GM12873 (cell line): ENCODE data around the gene PIGL.

Experiments
- TF ChIP-seq, protein P1 (sequence below): IDR thresholded peaks from 2 replicates; pipeline ENCODE4 v1.5.1; 2012; ENCODE audit warnings: low read depth, mild to moderate bottlenecking, moderate library complexity, low read length, control low read depth; ENCODE audit not compliant: insufficient read depth; ENCODE audit errors: missing control alignments

Gene PIGL

DNA sequence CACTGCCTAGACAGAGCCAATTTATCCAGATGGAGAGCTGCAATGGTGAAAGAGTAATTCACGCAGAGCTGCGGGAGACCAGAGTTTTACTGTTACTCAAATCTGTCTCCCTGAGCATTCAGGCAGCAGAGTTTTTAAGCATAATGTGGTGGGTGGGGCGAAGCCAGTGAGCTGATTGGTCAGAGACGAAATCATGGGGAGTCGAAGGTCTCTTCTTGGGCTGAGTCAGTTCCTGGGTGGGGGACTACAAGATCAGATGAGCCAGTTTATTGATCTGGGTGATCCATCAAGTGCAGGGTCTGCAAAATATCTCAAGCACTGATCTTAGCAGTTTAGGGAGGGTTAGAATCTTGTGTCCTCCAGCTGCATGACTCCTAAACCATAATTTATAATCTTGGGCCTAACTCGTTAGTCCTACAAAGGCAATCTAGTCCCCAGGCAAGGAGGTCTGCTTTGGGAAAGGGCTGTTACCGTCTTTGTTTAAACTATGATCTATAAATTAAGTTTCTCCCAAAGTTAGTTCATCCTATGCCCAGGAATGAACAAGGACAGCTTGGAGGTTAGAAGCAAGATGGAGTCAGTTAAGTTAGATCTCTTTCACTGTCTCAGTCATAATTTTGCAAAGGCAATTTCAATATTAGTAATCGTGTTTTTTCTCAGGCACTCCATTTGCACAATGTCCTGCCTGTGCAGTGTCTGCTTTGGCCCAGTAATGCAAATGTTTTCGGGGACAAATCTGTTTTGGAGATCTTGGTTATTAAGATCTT, 27.0 kb downstream of the PIGL start:
- TF ChIP-seq, protein P1, sequence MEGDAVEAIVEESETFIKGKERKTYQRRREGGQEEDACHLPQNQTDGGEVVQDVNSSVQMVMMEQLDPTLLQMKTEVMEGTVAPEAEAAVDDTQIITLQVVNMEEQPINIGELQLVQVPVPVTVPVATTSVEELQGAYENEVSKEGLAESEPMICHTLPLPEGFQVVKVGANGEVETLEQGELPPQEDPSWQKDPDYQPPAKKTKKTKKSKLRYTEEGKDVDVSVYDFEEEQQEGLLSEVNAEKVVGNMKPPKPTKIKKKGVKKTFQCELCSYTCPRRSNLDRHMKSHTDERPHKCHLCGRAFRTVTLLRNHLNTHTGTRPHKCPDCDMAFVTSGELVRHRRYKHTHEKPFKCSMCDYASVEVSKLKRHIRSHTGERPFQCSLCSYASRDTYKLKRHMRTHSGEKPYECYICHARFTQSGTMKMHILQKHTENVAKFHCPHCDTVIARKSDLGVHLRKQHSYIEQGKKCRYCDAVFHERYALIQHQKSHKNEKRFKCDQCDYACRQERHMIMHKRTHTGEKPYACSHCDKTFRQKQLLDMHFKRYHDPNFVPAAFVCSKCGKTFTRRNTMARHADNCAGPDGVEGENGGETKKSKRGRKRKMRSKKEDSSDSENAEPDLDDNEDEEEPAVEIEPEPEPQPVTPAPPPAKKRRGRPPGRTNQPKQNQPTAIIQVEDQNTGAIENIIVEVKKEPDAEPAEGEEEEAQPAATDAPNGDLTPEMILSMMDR, result no peak

DNA sequence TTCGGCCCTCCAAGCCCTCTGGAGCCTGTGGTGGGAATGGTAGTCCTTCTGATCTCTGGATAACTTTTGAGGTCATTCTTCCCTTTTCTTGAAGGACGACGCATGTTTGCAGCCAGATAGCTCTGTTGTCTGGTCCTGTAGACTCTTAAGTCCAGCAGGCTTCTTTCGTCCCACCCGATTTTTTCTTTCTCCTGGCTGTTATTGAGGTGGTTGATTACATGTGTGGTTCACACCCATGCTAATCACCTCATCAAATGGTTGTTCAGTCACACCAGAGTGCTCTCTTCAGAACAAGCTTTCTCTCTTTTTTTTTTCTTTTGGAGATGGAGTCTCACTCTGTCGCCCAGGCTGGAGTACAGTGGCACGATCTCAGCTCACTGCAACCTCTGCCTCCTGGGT, 30.6 kb downstream of the PIGL start:
- TF ChIP-seq, protein P1, result no peak

DNA sequence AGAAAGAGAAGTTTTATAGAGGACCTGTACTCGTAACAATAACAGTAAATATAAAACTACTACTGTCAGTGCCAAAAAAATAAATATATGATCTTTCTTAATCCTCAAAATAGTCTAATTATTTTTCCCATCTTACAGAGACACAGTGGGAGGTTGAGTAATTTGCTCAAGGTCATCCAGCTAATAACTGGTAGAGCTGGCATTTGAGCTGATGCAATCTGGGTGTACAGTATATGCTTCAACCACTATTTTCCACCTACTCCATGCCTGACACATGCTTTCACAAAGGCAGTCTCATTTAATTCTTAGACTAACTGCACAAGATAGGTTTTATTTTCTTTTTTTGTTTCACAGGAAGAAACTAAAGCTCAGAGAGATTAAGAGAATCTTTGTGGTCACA, 33.6 kb downstream of the PIGL start:
- TF ChIP-seq, protein P1, result no peak

DNA sequence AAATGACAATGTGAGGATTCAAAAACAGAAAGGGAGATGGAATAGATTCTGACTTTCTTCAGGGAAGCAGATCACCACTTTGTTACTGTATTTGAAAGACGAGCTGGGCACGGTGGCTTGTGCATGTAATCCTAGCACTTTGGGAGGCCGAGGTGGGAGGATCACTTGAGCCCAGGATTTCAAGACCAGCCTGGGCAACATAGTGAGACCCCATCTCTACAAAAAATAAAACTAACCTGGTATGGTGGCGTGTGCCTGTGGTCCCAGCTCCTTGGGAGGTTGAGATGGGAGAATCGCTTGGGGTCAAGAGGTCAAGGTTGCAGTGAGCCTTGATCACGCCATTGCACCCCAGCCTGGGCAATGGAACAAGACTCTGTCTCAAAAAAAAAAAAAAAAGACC, 34.0 kb downstream of the PIGL start:
- TF ChIP-seq, protein P1, result no peak

DNA sequence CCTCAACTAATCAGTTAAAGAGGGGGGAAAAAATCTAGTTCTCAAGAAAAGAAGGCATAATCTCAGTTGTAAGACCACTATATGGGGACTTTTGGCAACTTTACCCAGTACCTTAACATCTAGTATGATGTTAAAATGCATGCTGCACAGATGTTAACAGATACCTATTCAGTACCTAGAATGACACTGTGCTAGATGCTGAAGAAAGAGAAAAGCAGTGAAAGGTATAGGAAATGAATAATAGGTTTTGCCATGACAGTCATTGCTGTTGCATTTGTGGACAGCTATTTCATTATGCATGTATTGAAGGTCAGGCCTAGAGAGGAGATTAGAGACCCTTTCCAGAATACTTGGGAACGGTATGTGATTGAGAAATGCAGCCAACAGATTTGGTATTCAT, 34.5 kb downstream of the PIGL start:
- TF ChIP-seq, protein P1, result no peak

DNA sequence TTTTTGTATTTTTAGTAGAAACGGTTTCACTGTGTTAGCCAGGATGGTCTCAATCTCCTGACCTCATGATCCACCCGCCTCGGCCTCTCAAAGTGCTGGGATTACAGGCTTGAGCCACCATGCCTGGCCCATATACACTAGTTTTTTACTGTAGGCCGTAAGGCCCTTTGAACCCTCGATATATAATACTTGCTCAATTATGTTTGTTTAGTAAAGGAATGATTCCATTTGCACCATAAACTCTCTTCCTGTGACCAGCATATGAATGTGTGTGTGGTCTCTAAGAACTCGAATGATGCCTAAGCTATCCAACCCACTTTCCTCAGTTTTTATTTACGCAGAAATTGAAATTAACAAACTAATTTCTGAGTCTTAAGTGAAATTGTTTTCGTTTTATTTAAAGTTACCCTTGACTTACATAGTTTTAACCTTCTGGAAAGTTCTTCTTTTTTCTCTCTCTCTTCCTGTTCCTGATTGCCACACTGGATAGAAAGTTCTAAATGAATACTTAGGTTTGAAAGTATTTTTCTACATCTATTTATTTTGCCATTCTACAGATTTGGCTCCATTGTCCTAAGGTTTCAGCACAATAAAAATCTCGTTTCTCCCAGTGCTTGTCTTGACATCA, 37.9 kb downstream of the PIGL start:
- TF ChIP-seq, protein P1, result no peak

DNA sequence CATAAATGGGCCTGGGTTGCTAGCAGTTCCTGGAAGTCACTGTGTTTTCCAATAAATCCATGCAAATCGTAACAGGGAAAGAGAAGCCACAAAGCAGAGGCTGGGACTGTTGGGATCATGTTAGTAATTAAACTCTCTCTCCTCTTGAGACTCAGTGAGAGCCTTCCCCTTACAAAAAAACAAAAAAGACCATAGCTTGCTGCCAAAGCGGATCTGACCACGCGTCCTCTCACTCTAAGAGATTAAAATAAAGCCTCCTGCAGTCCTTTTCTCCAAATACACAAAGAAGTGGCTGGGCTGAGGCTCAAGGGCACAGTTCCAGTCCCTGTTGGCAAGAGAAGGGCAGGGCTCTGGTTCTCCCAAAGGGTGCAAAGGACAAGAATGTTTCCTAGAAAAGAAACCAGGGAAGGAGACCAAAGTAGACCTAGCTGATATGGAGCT, 38.5 kb downstream of the PIGL start:
- TF ChIP-seq, protein P1, result no peak
